ENCODE results near the gene TRPM1. TPM values are rescaled to one million over a fixed set of nuclear protein-coding genes. Genes with fewer than 3 reads are reported as not detected.

TRPM1 gene
- total RNA-seq, 1 donor = under 0.01 TPM

DNA sequence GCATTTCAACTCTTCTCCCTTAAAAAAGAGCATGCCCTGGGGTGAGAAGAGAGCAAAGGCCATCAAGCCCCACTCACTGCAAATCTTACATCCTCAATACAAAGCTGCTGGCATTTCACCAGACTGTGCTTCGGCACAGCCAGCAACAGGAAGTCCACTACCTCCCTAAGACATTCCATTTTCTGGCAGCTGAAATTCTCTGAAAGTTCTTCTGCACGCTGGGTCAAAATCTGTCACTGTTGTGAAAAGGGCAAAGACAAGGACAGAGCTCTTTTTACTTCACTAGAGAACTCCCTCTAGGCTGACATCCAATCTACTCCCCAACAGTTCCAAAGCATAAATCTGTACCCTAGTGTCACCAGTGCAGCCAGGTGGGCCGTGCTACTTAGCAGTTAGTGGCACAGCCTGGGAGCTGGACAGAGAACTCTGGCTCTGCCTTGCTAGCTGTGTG is 116.4 kb downstream of the TRPM1 start:
- DNase-seq (ENCODE audit: low read depth in 2 of 3, low spot score in 2 of 3) = no peak

DNA sequence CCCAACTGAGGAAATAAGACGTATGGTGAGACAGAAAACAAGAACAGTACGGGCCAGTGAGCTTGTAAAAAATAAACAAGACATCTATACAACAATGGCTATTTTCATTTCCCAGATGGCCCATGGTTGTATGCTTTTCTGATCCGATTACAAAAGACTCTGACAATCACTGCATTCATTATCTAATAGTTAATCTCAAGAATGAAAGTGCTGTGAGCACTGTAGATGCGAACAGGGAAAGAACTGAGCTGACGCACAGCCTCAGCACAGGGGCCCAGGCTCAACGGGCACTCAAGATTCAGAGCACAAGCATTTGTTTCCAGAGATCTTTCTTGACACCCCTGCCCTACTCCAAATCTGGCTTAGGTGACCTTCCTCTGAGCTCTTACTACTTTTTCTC is 117.0 kb downstream of the TRPM1 start:
- DNase-seq (ENCODE audit: low read depth in 2 of 3, low spot score in 2 of 3) = no peak

DNA sequence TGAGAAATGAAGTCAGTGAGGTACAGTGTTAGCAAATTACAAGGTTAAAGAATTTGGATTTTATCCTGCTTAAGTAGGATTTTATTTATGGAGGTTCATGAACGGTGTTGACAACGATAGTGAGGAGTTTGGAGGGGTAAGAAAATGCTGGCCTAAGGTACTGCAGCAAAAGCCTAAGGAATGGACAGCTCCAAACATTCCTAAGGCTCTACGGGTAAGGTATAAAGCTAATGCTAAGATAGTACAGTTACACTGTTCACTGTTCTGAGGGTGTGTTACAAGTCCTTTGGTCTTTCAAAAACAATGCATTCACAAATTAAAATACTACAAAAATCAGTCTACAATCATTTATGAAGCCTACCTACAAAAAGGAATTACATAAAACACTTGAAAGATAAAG is 117.4 kb downstream of the TRPM1 start:
- DNase-seq (ENCODE audit: low read depth in 2 of 3, low spot score in 2 of 3) = no peak

DNA sequence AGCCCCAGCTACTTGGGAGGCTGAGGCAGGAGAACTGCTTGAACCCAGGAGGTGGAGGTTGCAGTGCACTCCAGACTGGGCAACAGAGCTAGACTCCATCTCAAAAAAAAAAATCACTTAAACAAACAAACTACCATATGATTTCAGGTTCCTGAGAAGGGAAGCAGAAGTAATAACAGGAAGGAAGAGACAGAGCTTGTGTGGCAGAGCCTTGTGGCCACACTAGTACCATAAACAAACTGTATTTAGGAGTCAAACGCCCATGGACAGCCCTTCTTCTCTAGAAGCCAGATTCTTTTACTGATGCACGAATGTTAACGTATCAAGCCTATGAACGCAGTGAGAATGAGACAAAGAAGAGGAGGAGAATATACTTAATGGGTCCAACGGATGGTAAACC is 122.1 kb downstream of the TRPM1 start:
- DNase-seq (ENCODE audit: low read depth in 2 of 3, low spot score in 2 of 3) = peak in 1 of 3 donors; percentile 35

DNA sequence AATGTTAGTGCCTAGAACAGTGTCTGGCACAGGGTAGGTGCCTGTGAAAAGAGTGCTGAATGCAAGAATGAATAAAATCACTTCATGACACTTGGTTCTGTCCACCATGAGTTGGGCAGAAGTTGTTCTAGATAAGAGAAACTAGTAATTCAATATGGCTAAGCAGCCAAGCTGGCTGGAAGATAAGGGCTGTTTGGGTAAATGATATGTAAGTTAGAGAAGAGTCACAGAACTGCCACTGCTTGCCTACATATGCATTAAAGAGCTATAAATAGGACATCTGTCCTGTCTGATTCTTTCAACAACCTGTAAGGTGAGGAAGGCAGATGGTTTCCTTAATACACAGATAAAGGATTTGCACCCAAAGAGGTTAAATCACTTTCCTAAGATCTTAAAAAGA is 123.2 kb downstream of the TRPM1 start:
- DNase-seq (ENCODE audit: low read depth in 2 of 3, low spot score in 2 of 3) = peak in 1 of 3 donors; percentile 52

DNA sequence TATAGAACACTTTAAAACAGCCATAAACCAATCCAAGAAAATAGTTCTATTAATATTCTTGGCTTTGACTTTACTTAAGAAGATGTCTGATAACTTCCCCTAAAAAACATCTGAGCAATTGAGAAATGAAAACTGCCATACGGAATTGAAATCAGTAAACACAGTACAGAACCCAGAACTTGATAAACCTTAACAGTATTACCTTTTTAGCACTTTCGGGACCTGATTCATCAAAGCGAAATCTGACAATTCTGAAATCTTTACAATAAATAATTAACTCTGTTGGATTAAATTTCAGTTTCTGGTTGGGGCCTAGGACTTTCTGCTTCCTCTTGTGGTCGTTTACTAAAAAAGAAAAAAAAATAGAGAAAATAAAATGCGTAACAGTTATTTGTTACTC is 127.4 kb downstream of the TRPM1 start:
- no peak for DNase-seq (ENCODE audit: low read depth in 2 of 3, low spot score in 2 of 3)

DNA sequence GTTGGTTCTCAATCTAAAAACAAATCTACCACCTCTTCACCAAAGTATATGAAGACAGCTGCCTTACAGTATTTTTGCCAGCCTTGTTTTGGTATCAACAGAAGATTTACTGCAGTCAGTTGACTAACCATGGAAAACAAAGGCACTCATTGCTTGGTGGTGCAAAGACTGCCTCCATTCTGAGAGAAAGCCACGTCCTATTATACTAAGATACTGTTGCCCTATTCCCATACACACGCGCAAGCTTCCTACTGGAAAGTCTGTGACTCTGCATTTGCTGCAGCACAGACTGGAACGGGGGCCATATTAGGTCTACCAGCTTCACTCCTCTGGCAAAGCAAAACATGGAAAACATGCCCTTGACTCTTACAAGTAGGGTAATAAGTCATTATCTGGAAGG is 128.1 kb downstream of the TRPM1 start:
- DNase-seq (ENCODE audit: low read depth in 2 of 3, low spot score in 2 of 3) = no peak

DNA sequence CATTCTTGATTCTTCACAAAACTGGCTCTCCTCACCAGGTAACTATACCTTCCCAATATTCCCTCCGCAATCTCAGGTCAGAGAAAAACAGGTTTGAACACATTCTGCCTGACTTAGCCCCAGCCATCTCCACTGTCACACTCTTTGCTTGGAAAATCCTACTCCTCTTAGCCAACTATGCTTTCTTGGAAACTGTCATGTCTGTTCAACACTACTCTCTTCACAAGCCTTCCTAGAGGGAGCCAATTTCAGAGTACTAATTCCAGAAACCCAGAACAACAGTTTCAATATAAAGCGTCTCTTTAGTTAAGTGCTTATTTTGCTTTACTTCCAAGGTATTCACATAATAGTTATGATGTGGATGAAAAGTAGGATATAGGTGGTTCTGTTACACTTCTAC is 131.8 kb downstream of the TRPM1 start:
- DNase-seq (ENCODE audit: low read depth in 2 of 3, low spot score in 2 of 3) = no peak

DNA sequence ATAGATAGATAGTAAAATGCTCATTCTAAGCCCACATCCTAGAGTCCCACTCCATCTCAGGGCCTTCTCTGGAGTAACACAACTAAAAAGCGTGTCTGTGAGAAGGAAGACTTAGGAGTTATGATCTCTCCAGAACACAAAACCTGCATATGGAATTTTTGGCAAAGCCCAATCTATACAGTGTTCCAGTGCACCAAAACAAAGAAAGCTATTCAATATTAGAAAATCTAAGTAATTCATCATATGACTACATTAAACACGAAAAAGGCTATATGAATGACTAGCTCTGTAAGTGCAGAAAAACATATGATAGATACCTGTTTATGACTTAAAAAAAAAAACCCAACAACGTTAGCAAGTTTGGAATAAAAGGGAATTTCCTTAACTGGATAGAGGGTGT is 137.8 kb downstream of the TRPM1 start:
- DNase-seq (ENCODE audit: low read depth in 2 of 3, low spot score in 2 of 3) = no peak

DNA sequence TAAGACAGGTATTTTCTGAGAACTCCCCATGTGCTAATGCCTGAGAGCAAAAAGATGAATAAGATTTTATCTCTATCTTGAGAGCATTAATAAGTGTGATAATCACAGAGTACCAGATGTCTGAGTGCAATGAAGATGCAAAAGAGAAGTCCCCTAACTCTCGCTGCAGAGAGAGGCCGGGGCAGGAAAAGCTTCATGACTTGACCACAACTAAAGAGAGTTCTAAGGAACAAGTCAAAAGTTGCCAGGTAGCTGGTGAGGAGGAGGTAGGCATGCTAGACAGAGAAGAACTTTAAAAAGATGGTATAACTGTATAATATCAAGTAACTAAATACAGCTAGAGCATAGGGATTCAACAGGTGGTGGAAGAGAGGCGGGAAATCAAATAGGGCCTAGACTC is 138.9 kb downstream of the TRPM1 start:
- no peak for DNase-seq (ENCODE audit: low read depth in 2 of 3, low spot score in 2 of 3)

DNA sequence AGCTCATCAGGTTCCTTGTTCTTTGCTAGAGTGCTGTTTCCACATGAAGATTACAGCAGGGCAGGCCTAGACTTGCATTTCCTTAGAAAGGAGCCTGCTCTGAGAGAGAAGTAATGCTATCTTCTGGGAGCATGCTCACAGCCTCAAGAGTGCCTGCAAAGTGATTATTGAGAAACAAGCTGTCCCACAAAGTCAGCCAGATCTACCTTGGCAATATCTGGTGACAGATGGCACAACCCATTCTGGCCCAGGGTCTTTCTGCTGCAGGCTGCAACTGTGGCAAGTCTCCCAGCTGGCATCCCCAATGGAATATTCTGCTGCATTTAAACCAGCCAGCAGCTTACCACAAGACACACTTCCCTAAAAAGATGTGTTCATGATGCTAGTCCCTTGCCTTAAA is 139.4 kb downstream of the TRPM1 start:
- DNase-seq (ENCODE audit: low read depth in 2 of 3, low spot score in 2 of 3) = no peak

DNA sequence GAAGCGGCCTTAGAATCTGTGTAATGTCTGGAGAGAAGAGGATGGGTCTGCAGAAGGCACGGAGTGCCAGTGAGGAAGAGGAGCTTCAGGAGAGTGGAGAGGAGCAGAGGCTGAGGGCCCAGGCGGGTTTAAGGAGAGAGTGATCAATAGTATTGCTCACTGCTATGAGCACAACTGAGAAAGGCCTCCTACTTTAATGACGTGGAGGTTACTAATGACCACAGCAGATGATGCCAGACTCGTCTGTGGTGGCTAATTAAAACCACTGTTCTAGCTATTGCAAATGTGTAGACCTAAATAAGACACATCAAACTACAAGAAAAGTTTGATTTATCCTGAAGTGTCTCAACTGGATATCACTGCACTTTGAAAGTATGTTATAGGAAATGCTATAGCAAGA is 143.3 kb downstream of the TRPM1 start:
- DNase-seq (ENCODE audit: low read depth in 2 of 3, low spot score in 2 of 3) = no peak

DNA sequence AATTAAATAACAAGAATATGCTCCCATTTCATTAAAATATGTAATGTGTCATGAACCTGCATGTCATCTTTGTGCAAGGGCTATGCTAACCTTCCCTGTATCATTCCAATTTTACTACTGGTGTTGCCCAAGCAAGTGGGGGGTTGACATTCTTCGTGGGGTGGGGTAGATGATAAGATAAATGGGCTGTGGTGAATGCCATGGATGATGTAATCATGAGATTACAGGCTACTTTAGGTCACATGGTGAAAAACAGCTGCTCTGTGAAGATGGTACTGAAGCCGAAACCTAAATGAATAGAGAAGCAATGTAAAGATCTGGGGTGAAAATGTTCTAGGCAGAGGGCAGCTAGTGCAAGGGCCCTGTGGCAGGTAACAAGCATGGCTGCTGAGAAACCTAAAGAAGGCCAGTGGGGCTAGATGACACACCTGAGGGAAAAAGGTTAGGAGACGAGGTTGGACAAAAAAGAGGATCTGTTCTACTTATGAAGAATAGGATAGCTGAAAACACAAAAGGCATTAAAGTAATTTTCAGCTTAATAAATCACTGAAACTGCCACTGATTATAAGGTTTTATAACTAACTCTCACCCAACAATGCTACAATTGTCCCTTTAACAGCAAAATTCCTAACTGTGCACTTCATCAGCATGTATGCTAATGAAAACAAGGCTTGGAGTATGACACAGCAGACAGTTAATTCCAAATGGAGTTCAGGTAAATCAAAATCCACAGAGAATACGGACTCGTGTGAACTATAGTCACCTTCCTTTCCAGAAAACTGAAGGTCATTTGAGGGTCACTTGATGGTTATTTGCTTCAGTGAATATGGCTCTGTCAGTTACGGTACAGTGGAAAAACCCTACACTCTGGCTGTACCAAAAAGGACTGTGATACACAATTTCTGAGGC is 145.1 kb downstream of the TRPM1 start:
- no peak for DNase-seq (ENCODE audit: low read depth in 2 of 3, low spot score in 2 of 3)

DNA sequence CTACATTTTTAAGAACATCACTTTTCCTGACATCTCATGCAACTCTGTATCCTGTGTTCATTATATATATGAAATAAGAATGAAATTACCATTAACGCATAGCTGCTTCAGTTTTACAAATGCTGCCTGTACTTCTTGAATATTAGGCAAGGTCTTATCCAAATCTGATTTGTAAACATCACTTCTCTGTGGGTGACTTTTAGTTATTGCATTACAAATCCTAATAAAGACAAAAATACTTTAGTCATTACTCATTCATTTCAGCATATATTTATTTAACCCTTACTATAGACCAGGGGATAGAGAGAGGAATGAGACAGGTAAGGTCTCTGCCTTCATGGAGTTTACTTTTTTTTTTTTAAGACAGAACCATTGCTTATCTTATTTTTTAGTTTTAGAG is 146.9 kb downstream of the TRPM1 start:
- DNase-seq (ENCODE audit: low read depth in 2 of 3, low spot score in 2 of 3) = no peak

DNA sequence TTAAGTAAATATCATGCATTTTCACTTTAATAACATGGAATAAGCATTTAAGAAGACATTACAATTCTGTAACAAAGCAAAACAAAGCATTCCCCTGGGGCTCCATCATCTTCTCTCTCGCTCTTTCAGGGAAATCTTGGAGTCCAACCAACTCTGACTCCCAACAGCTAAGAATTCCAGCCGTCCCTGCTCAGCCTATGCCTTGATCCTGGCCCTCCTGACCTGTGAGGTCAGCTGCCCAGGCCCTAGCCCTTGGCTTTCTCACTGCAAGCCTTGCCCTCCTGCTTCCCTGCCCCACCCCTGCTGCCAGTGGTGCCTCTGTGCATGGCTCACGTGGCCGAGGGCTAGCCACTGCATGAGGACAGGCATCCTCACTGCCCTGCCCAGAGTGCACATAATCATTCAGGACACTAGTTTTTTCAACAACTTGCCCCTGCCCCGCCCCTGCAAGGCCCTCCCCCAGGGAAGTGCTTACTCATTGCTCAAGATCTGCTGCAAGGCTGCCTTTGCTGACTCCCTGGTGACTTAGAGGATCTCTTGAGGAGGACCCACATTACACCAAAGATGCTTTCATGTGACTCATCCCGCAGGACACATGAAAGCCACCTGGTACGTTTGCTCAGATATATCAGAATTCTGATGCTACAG is 147.7 kb downstream of the TRPM1 start:
- DNase-seq (ENCODE audit: low read depth in 2 of 3, low spot score in 2 of 3) = no peak

DNA sequence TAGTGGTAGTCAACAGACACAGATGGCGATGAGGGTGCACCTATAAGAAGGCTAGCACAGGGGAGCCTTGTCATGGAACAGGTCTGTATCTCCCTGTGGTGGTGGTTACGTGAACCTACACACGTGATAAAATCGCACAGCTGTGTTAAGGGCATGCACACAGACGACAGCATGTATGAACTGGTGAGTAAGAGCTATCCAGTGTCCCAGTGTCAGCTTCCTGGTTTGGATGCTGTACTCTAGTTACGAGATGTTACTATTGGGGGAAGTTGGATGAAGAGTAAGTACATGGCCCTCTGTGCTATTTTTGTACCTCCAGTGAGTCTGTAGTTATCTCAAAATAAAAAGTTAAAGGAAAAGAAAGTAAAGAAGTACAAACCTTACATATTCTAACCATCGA is 148.3 kb downstream of the TRPM1 start:
- no peak for DNase-seq (ENCODE audit: low read depth in 2 of 3, low spot score in 2 of 3)

Small RNA genes lying within 50 kb of the gene (small RNA-seq; reads per million reads assigned to genes)
- gene MIR211 (not detected), gene RNU6-466P (not detected)

Other genes with a start within 250 kb of the TRPM1 start
- gene FAN1, start 197.8 kb downstream of the TRPM1 start, total RNA-seq = 11.0 TPM
- 13.2 TPM for gene MTMR10, start 110.1 kb downstream of the TRPM1 start, total RNA-seq
- gene KLF13, start 225.1 kb upstream of the TRPM1 start, total RNA-seq = 66.2 TPM